T-helper 22 cell (primary cell): ENCODE results near the gene MRPL32.

Experiments used
- DNase-seq: peaks from one replicate; pipeline ENCODE4 v3.0.0-alpha.2; 2020; ENCODE audit warnings: low read depth

The MRPL32 gene

GRCh38 chr7:42964849-42965805 lies 33.0 kb downstream of the MRPL32 start:
- DNase-seq = no peak

- no peak for DNase-seq
These were observed 35.2 kb downstream of the MRPL32 start for GRCh38 chr7:42967391-42967790.

GRCh38 chr7:42972699-42973500 lies 40.7 kb downstream of the MRPL32 start:
- no peak for DNase-seq

- no peak for DNase-seq
These were observed 44.2 kb downstream of the MRPL32 start for GRCh38 chr7:42976371-42976770.

GRCh38 chr7:42978496-42978895 lies 46.3 kb downstream of the MRPL32 start:
- DNase-seq = no peak

GRCh38 chr7:42980084-42980483 lies 47.9 kb downstream of the MRPL32 start:
- DNase-seq = no peak

- DNase-seq = no peak
These were observed 48.3 kb downstream of the MRPL32 start for GRCh38 chr7:42980514-42980913.

GRCh38 chr7:42981601-42982000 lies 49.4 kb downstream of the MRPL32 start:
- no peak for DNase-seq

GRCh38 chr7:42982604-42983115 lies 50.5 kb downstream of the MRPL32 start:
- DNase-seq = no peak

- DNase-seq = no peak
These were observed 52.0 kb downstream of the MRPL32 start for GRCh38 chr7:42984137-42984536.

GRCh38 chr7:42986213-42986612 lies 54.0 kb downstream of the MRPL32 start:
- DNase-seq = no peak

- no peak for DNase-seq
These were observed 54.6 kb downstream of the MRPL32 start for GRCh38 chr7:42986781-42987248.
